Esophagus (tissue), 2 donors: ENCODE data around the gene RHO. TPM values are rescaled to one million over a fixed set of nuclear protein-coding genes. Genes with fewer than 3 reads are reported as not detected.

Experiments used
- H3K27ac ChIP-seq, 2 donors: one replicate each; pipeline ENCODE4 v1.5.1; 2013; ENCODE audit warnings: low read depth in 2 of 2, mild to moderate bottlenecking in 2 of 2, inconsistent platforms in 1 of 2, low read length in 1 of 2, moderate library complexity in 1 of 2
- H3K27me3 ChIP-seq, 2 donors: one replicate each; pipeline ENCODE4 v1.6.1; 2013; ENCODE audit warnings: low read length in 2 of 2, control low read depth in 1 of 2, mild to moderate bottlenecking in 1 of 2; ENCODE audit not compliant: insufficient read depth in 2 of 2, control insufficient read depth in 1 of 2
- H3K36me3 ChIP-seq, 2 donors: one replicate each; pipeline ENCODE4 v1.6.1; 2013; ENCODE audit warnings: low read length in 1 of 2; ENCODE audit not compliant: control insufficient read depth in 2 of 2, insufficient read depth in 2 of 2
- H3K4me1 ChIP-seq, 2 donors: one replicate each; pipeline ENCODE4 v1.6.1; 2013; ENCODE audit warnings: low read length in 1 of 2; ENCODE audit not compliant: control insufficient read depth in 2 of 2, insufficient read depth in 2 of 2
- H3K4me3 ChIP-seq, 2 donors: one replicate each; pipeline ENCODE4 v1.5.1; 2013; ENCODE audit warnings: low read length in 2 of 2, mild to moderate bottlenecking in 2 of 2, low read depth in 1 of 2, moderate library complexity in 1 of 2
- H3K9me3 ChIP-seq, 2 donors: one replicate each; pipeline ENCODE4 v1.6.1; 2013; ENCODE audit warnings: mild to moderate bottlenecking in 2 of 2, low read depth in 1 of 2, low read length in 1 of 2, moderate library complexity in 1 of 2; ENCODE audit not compliant: control insufficient read depth in 2 of 2, insufficient read depth in 1 of 2
- WGBS, 2 donors: extraction: QIAGEN DNeasy Blood & Tissue Kit; methylation state at CpG; one replicate each; pipeline ENCODE4 v1.1.7; 2013; 5-methylcytosine and 5-hydroxymethylcytosine counted together
- polyA plus RNA-seq, 2 donors: library from polyadenylated mRNA; stranded (reverse); fragments of 200-250 nt; gene quantifications; one replicate each; pipeline ENCODE4 v1.2.3, GENCODE V29; 2013
- donor health status: healthy with polysubstance abuse.
- donor health status: Bipolar disorder and iron deficiency.

The RHO gene
- polyA plus RNA-seq, 2 donors = not detected

DNA sequence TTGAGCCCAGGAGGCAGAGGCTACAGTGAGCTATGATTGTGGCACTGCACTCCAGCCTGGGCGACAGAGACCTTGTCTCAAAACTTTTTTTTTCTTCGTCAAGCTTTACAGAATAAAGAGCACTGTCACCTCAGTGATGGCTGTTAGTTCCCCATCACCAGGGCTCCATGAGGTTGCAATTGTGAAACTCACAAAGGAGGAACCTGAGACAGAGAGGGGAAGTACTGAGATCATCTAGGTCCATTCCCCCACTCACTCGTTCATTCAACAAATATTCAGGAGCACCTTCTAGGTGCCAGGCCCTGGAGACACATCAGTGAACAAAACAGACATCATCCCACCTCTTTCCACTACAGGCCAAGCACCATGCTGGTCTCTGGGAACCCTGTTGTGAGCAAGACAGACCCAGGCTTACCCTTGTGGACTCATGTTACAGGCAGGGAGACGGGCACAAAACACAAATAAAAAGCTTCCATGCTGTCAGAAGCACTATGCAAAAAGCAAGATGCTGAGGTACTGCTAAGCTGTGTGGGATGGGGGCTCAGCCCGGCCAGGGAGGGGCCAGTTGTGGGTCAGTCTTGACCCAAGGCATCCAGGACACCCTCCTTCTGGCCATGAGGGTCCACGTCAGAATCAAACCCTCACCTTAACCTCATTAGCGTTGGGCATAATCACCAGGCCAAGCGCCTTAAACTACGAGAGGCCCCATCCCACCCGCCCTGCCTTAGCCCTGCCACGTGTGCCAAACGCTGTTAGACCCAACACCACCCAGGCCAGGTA, 2.1 kb upstream of the RHO start:
- 79 to 80% methylated on average over 12 of the region's 12 CpGs for WGBS, 2 donors
- H3K36me3 ChIP-seq = no peaks in the 10 kb centered on the region
- no peak overlapping the region for H3K27ac ChIP-seq
- no peaks in the 10 kb centered on the region for H3K9me3 ChIP-seq
- H3K4me3 ChIP-seq = no peak overlapping the region
- H3K27me3 ChIP-seq = no peaks in the 10 kb centered on the region
- no peaks in the 10 kb centered on the region for H3K4me1 ChIP-seq

DNA sequence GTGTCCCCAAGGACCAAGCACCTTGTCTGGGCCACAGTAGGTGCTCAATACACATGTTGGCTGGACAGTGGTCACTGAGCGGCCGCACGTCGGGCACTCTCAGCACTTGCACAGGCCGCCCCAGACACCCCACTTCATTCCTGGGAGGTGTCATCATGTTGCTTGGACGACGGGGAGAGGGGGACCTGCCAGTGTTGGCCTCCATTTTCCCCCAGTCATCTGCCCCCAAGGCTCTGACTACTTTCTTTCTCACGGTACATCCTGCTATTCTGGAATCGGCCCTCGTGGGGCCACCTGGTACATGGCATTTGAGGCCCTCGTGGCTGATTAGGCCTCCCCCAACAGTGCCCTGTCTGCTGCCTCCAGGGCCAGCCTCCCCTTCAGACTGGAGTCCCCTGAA, 1.2 kb upstream of the RHO start:
- Histone ChIP-seq H3K27me3 (no peaks in the 10 kb centered on the region), H3K27ac (no peak overlapping the region), H3K4me1 (no peaks in the 10 kb centered on the region), H3K4me3 (no peak overlapping the region), H3K9me3 (no peaks in the 10 kb centered on the region), H3K36me3 (no peaks in the 10 kb centered on the region)
- 89 to 91% methylated on average over 11 of the region's 11 CpGs for WGBS, 2 donors

DNA sequence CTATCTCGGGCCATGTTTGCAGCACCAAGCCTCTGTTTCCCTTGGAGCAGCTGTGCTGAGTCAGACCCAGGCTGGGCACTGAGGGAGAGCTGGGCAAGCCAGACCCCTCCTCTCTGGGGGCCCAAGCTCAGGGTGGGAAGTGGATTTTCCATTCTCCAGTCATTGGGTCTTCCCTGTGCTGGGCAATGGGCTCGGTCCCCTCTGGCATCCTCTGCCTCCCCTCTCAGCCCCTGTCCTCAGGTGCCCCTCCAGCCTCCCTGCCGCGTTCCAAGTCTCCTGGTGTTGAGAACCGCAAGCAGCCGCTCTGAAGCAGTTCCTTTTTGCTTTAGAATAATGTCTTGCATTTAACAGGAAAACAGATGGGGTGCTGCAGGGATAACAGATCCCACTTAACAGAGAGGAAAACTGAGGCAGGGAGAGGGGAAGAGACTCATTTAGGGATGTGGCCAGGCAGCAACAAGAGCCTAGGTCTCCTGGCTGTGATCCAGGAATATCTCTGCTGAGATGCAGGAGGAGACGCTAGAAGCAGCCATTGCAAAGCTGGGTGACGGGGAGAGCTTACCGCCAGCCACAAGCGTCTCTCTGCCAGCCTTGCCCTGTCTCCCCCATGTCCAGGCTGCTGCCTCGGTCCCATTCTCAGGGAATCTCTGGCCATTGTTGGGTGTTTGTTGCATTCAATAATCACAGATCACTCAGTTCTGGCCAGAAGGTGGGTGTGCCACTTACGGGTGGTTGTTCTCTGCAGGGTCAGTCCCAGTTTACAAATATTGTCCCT, 1.2 kb downstream of the RHO start:
- H3K27ac ChIP-seq = no peak overlapping the region
- WGBS, 2 donors = 84 to 87% methylated on average over 12 of the region's 12 CpGs
- no peaks in the 10 kb centered on the region for H3K36me3 ChIP-seq
- H3K4me3 ChIP-seq = no peak overlapping the region
- H3K9me3 ChIP-seq = no peaks in the 10 kb centered on the region
- H3K27me3 ChIP-seq = no peaks in the 10 kb centered on the region
- H3K4me1 ChIP-seq = no peaks in the 10 kb centered on the region

DNA sequence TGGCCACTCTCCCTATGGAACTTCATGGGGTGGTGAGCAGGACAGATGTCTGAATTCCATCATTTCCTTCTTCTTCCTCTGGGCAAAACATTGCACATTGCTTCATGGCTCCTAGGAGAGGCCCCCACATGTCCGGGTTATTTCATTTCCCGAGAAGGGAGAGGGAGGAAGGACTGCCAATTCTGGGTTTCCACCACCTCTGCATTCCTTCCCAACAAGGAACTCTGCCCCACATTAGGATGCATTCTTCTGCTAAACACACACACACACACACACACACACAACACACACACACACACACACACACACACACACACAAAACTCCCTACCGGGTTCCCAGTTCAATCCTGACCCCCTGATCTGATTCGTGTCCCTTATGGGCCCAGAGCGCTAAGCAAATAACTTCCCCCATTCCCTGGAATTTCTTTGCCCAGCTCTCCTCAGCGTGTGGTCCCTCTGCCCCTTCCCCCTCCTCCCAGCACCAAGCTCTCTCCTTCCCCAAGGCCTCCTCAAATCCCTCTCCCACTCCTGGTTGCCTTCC, 1.9 kb downstream of the RHO start:
- Histone ChIP-seq H3K4me3 (no peak overlapping the region), H3K27ac (no peak overlapping the region), H3K4me1 (no peaks in the 10 kb centered on the region), H3K27me3 (no peaks in the 10 kb centered on the region), H3K9me3 (no peaks in the 10 kb centered on the region), H3K36me3 (no peaks in the 10 kb centered on the region)
- 45 to 47% methylated on average over 6 of the region's 6 CpGs for WGBS, 2 donors

DNA sequence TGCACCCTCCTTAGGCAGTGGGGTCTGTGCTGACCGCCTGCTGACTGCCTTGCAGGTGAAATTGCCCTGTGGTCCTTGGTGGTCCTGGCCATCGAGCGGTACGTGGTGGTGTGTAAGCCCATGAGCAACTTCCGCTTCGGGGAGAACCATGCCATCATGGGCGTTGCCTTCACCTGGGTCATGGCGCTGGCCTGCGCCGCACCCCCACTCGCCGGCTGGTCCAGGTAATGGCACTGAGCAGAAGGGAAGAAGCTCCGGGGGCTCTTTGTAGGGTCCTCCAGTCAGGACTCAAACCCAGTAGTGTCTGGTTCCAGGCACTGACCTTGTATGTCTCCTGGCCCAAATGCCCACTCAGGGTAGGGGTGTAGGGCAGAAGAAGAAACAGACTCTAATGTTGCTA, 2.4 kb downstream of the RHO start:
- WGBS, 2 donors = 93 to 97% methylated on average over 13 of the region's 13 CpGs
- Histone ChIP-seq H3K4me3 (no peak overlapping the region), H3K27me3 (no peaks in the 10 kb centered on the region), H3K4me1 (no peaks in the 10 kb centered on the region), H3K27ac (no peak overlapping the region), H3K36me3 (no peaks in the 10 kb centered on the region), H3K9me3 (no peaks in the 10 kb centered on the region)

DNA sequence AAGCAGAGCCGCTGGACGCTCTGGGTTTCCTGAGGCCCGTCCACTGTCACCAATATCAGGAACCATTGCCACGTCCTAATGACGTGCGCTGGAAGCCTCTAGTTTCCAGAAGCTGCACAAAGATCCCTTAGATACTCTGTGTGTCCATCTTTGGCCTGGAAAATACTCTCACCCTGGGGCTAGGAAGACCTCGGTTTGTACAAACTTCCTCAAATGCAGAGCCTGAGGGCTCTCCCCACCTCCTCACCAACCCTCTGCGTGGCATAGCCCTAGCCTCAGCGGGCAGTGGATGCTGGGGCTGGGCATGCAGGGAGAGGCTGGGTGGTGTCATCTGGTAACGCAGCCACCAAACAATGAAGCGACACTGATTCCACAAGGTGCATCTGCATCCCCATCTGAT, 3.3 kb downstream of the RHO start:
- H3K27ac ChIP-seq = no peak overlapping the region
- no peaks in the 10 kb centered on the region for H3K9me3 ChIP-seq
- H3K4me3 ChIP-seq = no peak overlapping the region
- no peaks in the 10 kb centered on the region for H3K4me1 ChIP-seq
- H3K27me3 ChIP-seq = no peaks in the 10 kb centered on the region
- no peaks in the 10 kb centered on the region for H3K36me3 ChIP-seq
- WGBS, 2 donors = 91 to 92% methylated on average over 11 of the region's 11 CpGs

DNA sequence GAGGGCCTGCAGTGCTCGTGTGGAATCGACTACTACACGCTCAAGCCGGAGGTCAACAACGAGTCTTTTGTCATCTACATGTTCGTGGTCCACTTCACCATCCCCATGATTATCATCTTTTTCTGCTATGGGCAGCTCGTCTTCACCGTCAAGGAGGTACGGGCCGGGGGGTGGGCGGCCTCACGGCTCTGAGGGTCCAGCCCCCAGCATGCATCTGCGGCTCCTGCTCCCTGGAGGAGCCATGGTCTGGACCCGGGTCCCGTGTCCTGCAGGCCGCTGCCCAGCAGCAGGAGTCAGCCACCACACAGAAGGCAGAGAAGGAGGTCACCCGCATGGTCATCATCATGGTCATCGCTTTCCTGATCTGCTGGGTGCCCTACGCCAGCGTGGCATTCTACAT, 3.8 kb downstream of the RHO start:
- Histone ChIP-seq H3K36me3 (no peaks in the 10 kb centered on the region), H3K27me3 (no peaks in the 10 kb centered on the region), H3K4me1 (no peaks in the 10 kb centered on the region), H3K4me3 (no peak overlapping the region), H3K27ac (no peak overlapping the region), H3K9me3 (no peaks in the 10 kb centered on the region)
- WGBS, 2 donors = 96 to 97% methylated on average over 20 of the region's 20 CpGs

DNA sequence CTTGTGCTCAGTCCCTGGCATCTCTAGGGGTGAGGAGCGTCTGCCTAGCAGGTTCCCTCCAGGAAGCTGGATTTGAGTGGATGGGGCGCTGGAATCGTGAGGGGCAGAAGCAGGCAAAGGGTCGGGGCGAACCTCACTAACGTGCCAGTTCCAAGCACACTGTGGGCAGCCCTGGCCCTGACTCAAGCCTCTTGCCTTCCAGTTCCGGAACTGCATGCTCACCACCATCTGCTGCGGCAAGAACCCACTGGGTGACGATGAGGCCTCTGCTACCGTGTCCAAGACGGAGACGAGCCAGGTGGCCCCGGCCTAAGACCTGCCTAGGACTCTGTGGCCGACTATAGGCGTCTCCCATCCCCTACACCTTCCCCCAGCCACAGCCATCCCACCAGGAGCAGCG, 5.0 kb downstream of the RHO start:
- H3K4me3 ChIP-seq = no peak overlapping the region
- no peak overlapping the region for H3K27ac ChIP-seq
- H3K9me3 ChIP-seq = no peaks in the 10 kb centered on the region
- H3K27me3 ChIP-seq = no peaks in the 10 kb centered on the region
- no peaks in the 10 kb centered on the region for H3K4me1 ChIP-seq
- 92% methylated on average over 16 of the region's 16 CpGs for WGBS, 2 donors
- H3K36me3 ChIP-seq = no peaks in the 10 kb centered on the region

DNA sequence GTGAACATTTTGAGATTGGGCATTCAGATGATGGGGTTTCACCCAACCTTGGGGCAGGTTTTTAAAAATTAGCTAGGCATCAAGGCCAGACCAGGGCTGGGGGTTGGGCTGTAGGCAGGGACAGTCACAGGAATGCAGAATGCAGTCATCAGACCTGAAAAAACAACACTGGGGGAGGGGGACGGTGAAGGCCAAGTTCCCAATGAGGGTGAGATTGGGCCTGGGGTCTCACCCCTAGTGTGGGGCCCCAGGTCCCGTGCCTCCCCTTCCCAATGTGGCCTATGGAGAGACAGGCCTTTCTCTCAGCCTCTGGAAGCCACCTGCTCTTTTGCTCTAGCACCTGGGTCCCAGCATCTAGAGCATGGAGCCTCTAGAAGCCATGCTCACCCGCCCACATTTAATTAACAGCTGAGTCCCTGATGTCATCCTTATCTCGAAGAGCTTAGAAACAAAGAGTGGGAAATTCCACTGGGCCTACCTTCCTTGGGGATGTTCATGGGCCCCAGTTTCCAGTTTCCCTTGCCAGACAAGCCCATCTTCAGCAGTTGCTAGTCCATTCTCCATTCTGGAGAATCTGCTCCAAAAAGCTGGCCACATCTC, 6.1 kb downstream of the RHO start:
- 75 to 78% methylated on average over 4 of the region's 4 CpGs for WGBS, 2 donors
- Histone ChIP-seq H3K9me3 (no peaks in the 10 kb centered on the region), H3K4me1 (no peaks in the 10 kb centered on the region)

More for the DNA sequence above, 6.1 kb downstream of the RHO start:
- H3K36me3 ChIP-seq = no peaks in the 10 kb centered on the region
- no peak overlapping the region for H3K27ac ChIP-seq
- no peaks in the 10 kb centered on the region for H3K27me3 ChIP-seq
- no peak overlapping the region for H3K4me3 ChIP-seq
